OCI-LY1 (cell line): ENCODE data around the gene MRPL42.

ENCODE experiments used
- H2AFZ ChIP-seq: fragments of 200-600 bp; sonication (generic), shearing (Covaris generic); 2 replicates; pipeline ENCODE4 v1.6.0; 2014; ENCODE audit warnings: antibody characterized with exemption, mild to moderate bottlenecking, low read length
- H3F3A ChIP-seq: fragments of 200-600 bp; sonication (generic), shearing (Covaris generic); 2 replicates; pipeline ENCODE4 v1.6.0; 2014; ENCODE audit warnings: mild to moderate bottlenecking, antibody characterized with exemption, low read length, moderate library complexity; ENCODE audit not compliant: insufficient read depth
- H3K27ac ChIP-seq: fragments of 200-600 bp; sonication (generic); 2 replicates; pipeline ENCODE4 v1.5.1; 2014; ENCODE audit warnings: low read length, mixed run types, mild to moderate bottlenecking, low read depth; ENCODE audit not compliant: poor library complexity, severe bottlenecking
- H3K27me3 ChIP-seq: fragments of 200-600 bp; sonication (generic); 2 replicates; pipeline ENCODE4 v1.6.0; 2014; ENCODE audit warnings: antibody characterized with exemption, mild to moderate bottlenecking, low read length, moderate library complexity; ENCODE audit not compliant: insufficient read depth
- H3K36me3 ChIP-seq: fragments of 200-600 bp; sonication (generic); 2 replicates; pipeline ENCODE4 v1.6.1; 2014; ENCODE audit warnings: mild to moderate bottlenecking, antibody characterized with exemption, low read length, moderate library complexity, mixed read lengths; ENCODE audit not compliant: insufficient read depth
- H3K4me1 ChIP-seq: fragments of 200-600 bp; sonication (generic); 2 replicates; pipeline ENCODE4 v1.5.1; 2014; ENCODE audit warnings: mild to moderate bottlenecking, low read length, moderate library complexity; ENCODE audit not compliant: insufficient read depth, severe bottlenecking
- H3K4me2 ChIP-seq: fragments of 200-600 bp; sonication (generic), shearing (Covaris generic); 2 replicates; pipeline ENCODE4 v1.6.1; 2014; ENCODE audit warnings: low read length
- H3K4me3 ChIP-seq: fragments of 200-600 bp; sonication (generic); 2 replicates; pipeline ENCODE4 v1.5.1; 2014; ENCODE audit warnings: low read length, low read depth, mild to moderate bottlenecking, mixed read lengths; ENCODE audit not compliant: poor library complexity, severe bottlenecking
- H3K79me2 ChIP-seq: fragments of 200-600 bp; shearing (Covaris generic); 2 replicates; pipeline ENCODE4 v1.6.1; 2016; ENCODE audit warnings: mixed run types, low read length, mixed read lengths; ENCODE audit not compliant: insufficient read depth
- H3K9ac ChIP-seq: fragments of 200-600 bp; sonication (generic), shearing (Covaris generic); 2 replicates; pipeline ENCODE4 v1.6.1; 2014; ENCODE audit warnings: mild to moderate bottlenecking, low read length, mixed read lengths
- H3K9me2 ChIP-seq: fragments of 200-600 bp; sonication (generic), shearing (Covaris generic); 2 replicates; pipeline ENCODE4 v1.6.1; 2014; ENCODE audit warnings: low read depth, mild to moderate bottlenecking, low read length, mixed read lengths
- H3K9me3 ChIP-seq: fragments of 200-600 bp; shearing (Covaris generic); 2 replicates; pipeline ENCODE4 v1.6.1; 2014; ENCODE audit warnings: low read length, mixed read lengths
- H4K20me1 ChIP-seq: fragments of 200-600 bp; sonication (generic), shearing (Covaris generic); 2 replicates; pipeline ENCODE4 v1.6.0; 2016; ENCODE audit warnings: mild to moderate bottlenecking, low read length; ENCODE audit not compliant: insufficient read depth
- CTCF ChIP-seq: fragments of 200-600 bp; sonication (generic), shearing (Covaris generic); IDR thresholded peaks from 2 replicates; pipeline ENCODE4 v1.5.1; 2017; ENCODE audit warnings: mild to moderate bottlenecking, antibody characterized with exemption, low read length, moderate library complexity, mixed read lengths
- EZH2 ChIP-seq: fragments of 200-600 bp; sonication (generic), shearing (Covaris generic); IDR thresholded peaks from 2 replicates; pipeline ENCODE4 v1.8.0; 2017; ENCODE audit warnings: borderline replicate concordance, mixed run types, mild to moderate bottlenecking, antibody characterized with exemption, low read length, moderate library complexity, mixed read lengths

The MRPL42 gene

GRCh38 chr12:93524386-93525133 is 57.2 kb downstream of the MRPL42 start:
- Histone ChIP-seq H3K9ac (no peak overlapping the region), H3F3A (no peaks in the 10 kb centered on the region), H3K36me3 (no peaks in the 10 kb centered on the region), H3K27me3 (no peaks in the 10 kb centered on the region), H4K20me1 (no peaks in the 10 kb centered on the region), H3K79me2 (no peaks in the 10 kb centered on the region), H3K4me2 (no peak overlapping the region), H2AFZ (no peak overlapping the region), H3K27ac (no peak overlapping the region), H3K9me3 (no peaks in the 10 kb centered on the region), H3K4me1 (no peaks in the 10 kb centered on the region), H3K4me3 (no peak overlapping the region), H3K9me2 (no peaks in the 10 kb centered on the region)
- TF ChIP-seq EZH2 (no peak), CTCF (no peak)

GRCh38 chr12:93526786-93527428 is 59.6 kb downstream of the MRPL42 start:
- Histone ChIP-seq H3K9ac (no peak overlapping the region), H3K4me3 (no peak overlapping the region), H3K79me2 (no peaks in the 10 kb centered on the region), H3K27me3 (no peaks in the 10 kb centered on the region), H2AFZ (no peak overlapping the region), H3F3A (no peaks in the 10 kb centered on the region), H3K36me3 (no peaks in the 10 kb centered on the region), H3K4me1 (no peaks in the 10 kb centered on the region), H3K9me2 (no peaks in the 10 kb centered on the region), H3K9me3 (no peaks in the 10 kb centered on the region), H3K27ac (no peak overlapping the region), H4K20me1 (no peaks in the 10 kb centered on the region), H3K4me2 (no peak overlapping the region)
- no peak for TF ChIP-seq EZH2
- TF ChIP-seq CTCF = no peak

- H2AFZ ChIP-seq = no peak overlapping the region
- no peak overlapping the region for H3K4me2 ChIP-seq
Measured at GRCh38 chr12:93530358-93530757, 63.0 kb downstream of the MRPL42 start.

More at GRCh38 chr12:93530358-93530757, 63.0 kb downstream of the MRPL42 start:
- no peaks in the 10 kb centered on the region for H3K27me3 ChIP-seq
- no peak overlapping the region for H3K9ac ChIP-seq
- no peaks in the 10 kb centered on the region for H3K79me2 ChIP-seq
- no peak overlapping the region for H3K4me3 ChIP-seq
- no peaks in the 10 kb centered on the region for H3K9me2 ChIP-seq
- no peak for TF ChIP-seq CTCF
- no peak for TF ChIP-seq EZH2
- no peaks in the 10 kb centered on the region for H3F3A ChIP-seq
- H3K36me3 ChIP-seq = no peaks in the 10 kb centered on the region
- H4K20me1 ChIP-seq = no peaks in the 10 kb centered on the region
- H3K9me3 ChIP-seq = no peaks in the 10 kb centered on the region
- no peak overlapping the region for H3K27ac ChIP-seq
- H3K4me1 ChIP-seq = no peaks in the 10 kb centered on the region
